Prostate gland (tissue), 2 donors: ENCODE data around the gene RFWD3.

ENCODE experiments used
- POLR2A ChIP-seq: fragments of 450-650 bp; IDR thresholded peaks from one replicate; pipeline ENCODE4 v1.6.1; 2016; ENCODE audit warnings: antibody characterized with exemption, mild to moderate bottlenecking
- POLR2AphosphoS5 ChIP-seq: sonication (generic); formaldehyde crosslinking; IDR thresholded peaks from one replicate; pipeline ENCODE4 v1.6.1; 2017; ENCODE audit warnings: antibody characterized with exemption
- TF ChIP-seq, protein P1 (sequence below), 4 experiments: fragments of 200-600 bp in 2 of 4; fragments of 450-650 bp in 2 of 4; sonication (generic) in 2 of 4; IDR thresholded peaks; 1 replicate in 3 of 4; 2 replicates in 1 of 4; pipeline ENCODE4 v1.5.1; 2016 to 2019; ENCODE audit warnings: antibody characterized with exemption in 4 of 4, mild to moderate bottlenecking in 2 of 4, moderate library complexity in 2 of 4

DNA sequence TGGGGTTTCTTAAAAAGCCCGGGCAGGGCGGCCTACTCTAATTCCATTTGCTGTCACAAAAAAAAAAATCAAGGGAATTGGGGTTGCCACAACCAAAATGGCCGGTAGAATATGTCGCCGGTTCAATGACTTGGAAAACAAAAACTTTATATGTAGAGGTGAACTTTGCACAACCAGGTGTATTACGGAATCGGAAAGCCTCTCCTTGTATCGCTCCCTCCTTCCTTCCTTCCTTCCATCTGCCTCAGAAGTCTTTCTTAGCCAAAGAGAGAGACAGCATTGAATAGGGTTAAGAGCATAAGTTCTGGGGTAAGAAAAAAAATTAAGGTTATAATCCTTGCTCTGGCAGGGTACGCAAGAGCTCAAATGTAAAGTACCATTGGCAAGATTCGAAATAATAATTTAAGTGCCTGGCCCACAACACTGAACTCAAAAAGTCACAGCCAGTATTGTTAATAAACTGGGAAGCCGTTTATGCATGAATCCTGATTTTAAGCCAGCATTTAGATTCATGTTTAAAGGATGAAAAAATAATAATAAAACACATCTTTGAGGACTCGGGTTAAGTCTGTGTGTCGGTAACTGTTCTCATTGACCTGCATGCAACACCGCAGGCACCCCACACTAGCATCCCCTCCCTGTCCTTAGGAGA, 59.2 kb downstream of the RFWD3 start:
- TF ChIP-seq POLR2AphosphoS5 = peak; percentile 57
- TF ChIP-seq, protein P1, sequence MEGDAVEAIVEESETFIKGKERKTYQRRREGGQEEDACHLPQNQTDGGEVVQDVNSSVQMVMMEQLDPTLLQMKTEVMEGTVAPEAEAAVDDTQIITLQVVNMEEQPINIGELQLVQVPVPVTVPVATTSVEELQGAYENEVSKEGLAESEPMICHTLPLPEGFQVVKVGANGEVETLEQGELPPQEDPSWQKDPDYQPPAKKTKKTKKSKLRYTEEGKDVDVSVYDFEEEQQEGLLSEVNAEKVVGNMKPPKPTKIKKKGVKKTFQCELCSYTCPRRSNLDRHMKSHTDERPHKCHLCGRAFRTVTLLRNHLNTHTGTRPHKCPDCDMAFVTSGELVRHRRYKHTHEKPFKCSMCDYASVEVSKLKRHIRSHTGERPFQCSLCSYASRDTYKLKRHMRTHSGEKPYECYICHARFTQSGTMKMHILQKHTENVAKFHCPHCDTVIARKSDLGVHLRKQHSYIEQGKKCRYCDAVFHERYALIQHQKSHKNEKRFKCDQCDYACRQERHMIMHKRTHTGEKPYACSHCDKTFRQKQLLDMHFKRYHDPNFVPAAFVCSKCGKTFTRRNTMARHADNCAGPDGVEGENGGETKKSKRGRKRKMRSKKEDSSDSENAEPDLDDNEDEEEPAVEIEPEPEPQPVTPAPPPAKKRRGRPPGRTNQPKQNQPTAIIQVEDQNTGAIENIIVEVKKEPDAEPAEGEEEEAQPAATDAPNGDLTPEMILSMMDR (IDR thresholded peaks at IDR 0.05) = peak in 1 of 4 experiments; percentile 2
- no peak for TF ChIP-seq POLR2A
